HG02759 (cell line): Measurements from ENCODE around the gene TTC28.

Source experiments
- ATAC-seq: cut with Tn5 transposase; IDR thresholded peaks from one replicate; pipeline ENCODE4 v1.9.1; 2021; ENCODE audit warnings: mild to moderate bottlenecking, moderate library complexity; ENCODE audit not compliant: unreplicated experiment

Gene TTC28

GRCh38 chr22:28034145-28034759 is 645.4 kb downstream of the TTC28 start:
- no peak for ATAC-seq

- ATAC-seq, result no peak
Measured at GRCh38 chr22:28032861-28033260, 646.8 kb downstream of the TTC28 start.

GRCh38 chr22:28031383-28031922 is 648.2 kb downstream of the TTC28 start:
- no peak for ATAC-seq

- no peak for ATAC-seq
Measured at GRCh38 chr22:28030473-28030872, 649.2 kb downstream of the TTC28 start.

GRCh38 chr22:28029956-28030355 is 649.7 kb downstream of the TTC28 start:
- ATAC-seq, result no peak

GRCh38 chr22:28029201-28029948 is 650.3 kb downstream of the TTC28 start:
- no peak for ATAC-seq

- ATAC-seq, result no peak
Measured at GRCh38 chr22:28027453-28028448, 651.9 kb downstream of the TTC28 start.

- ATAC-seq, result no peak
Measured at GRCh38 chr22:28025866-28026575, 653.6 kb downstream of the TTC28 start.

GRCh38 chr22:28025333-28025732 is 654.3 kb downstream of the TTC28 start:
- ATAC-seq, result no peak

- no peak for ATAC-seq
Measured at GRCh38 chr22:28024422-28024888, 655.2 kb downstream of the TTC28 start.

- ATAC-seq, result no peak
Measured at GRCh38 chr22:28023774-28024173, 655.9 kb downstream of the TTC28 start.

GRCh38 chr22:28023036-28023435 is 656.6 kb downstream of the TTC28 start:
- no peak for ATAC-seq

- no peak for ATAC-seq
Measured at GRCh38 chr22:28021998-28022660, 657.5 kb downstream of the TTC28 start.

- no peak for ATAC-seq
Measured at GRCh38 chr22:28021116-28021997, 658.3 kb downstream of the TTC28 start.

- ATAC-seq, result no peak
Measured at GRCh38 chr22:28019881-28020861, 659.5 kb downstream of the TTC28 start.

GRCh38 chr22:28019360-28019759 is 660.3 kb downstream of the TTC28 start:
- no peak for ATAC-seq

- ATAC-seq, result no peak
Measured at GRCh38 chr22:28018461-28018927, 661.1 kb downstream of the TTC28 start.

GRCh38 chr22:28017859-28018258 is 661.8 kb downstream of the TTC28 start:
- ATAC-seq, result no peak
